Measurements from ENCODE around the gene BCAS3.

The BCAS3 gene

GRCh38 chr17:61155590-61156237 lies 478.1 kb downstream of the BCAS3 start:
- TF ChIP-seq TOX (CRISPR knock-in tag; IDR thresholded peaks at IDR 0.05; ENCODE audit: borderline replicate concordance) (no peak), TSHZ2 (CRISPR knock-in tag; IDR thresholded peaks at IDR 0.05) (peak; percentile 76; the same call in 1 of the 2 replicates), CSRNP3 (CRISPR knock-in tag; IDR thresholded peaks at IDR 0.05) (no peak), SNAI2 (CRISPR knock-in tag; IDR thresholded peaks at IDR 0.05) (peak; percentile 50; the same call in 1 of the 2 replicates), BACH2 (CRISPR knock-in tag; IDR thresholded peaks at IDR 0.05; ENCODE audit: borderline replicate concordance) (0 out of 2 replicates have a peak, but pooled peaks have one; percentile 6), ZNF8 (CRISPR knock-in tag; IDR thresholded peaks at IDR 0.05) (no peak), ZFP3 (CRISPR knock-in tag; IDR thresholded peaks at IDR 0.05) (peak; percentile 71; the same call in 1 of the 2 replicates), PATZ1 (CRISPR knock-in tag; IDR thresholded peaks at IDR 0.05; ENCODE audit: borderline replicate concordance) (no peak), RARB (CRISPR knock-in tag; IDR thresholded peaks at IDR 0.05) (no peak), TCF4 (CRISPR knock-in tag; IDR thresholded peaks at IDR 0.05; ENCODE audit: borderline replicate concordance) (peak; percentile 71; the same call in 1 of the 2 replicates), ZNF70 (CRISPR knock-in tag; IDR thresholded peaks at IDR 0.05) (peak; percentile 52; the same call in 1 of the 2 replicates), ESRRG (CRISPR knock-in tag; IDR thresholded peaks at IDR 0.05) (no peak), ZFP30 (CRISPR knock-in tag; IDR thresholded peaks at IDR 0.05) (no peak), OSR1 (CRISPR knock-in tag; IDR thresholded peaks at IDR 0.05) (no peak), ZNF565 (CRISPR knock-in tag; conservative IDR thresholded peaks at IDR 0.05; ENCODE audit: low read depth) (no peak), PPARA (CRISPR knock-in tag; IDR thresholded peaks at IDR 0.05; ENCODE audit: borderline replicate concordance) (no peak), ISL1 (CRISPR knock-in tag; IDR thresholded peaks at IDR 0.05) (peak; percentile 91), POU6F1 (CRISPR knock-in tag; IDR thresholded peaks at IDR 0.05; ENCODE audit: borderline replicate concordance, low read depth) (peak; percentile 78; the same call in 1 of the 2 replicates), CSDC2 (CRISPR knock-in tag; IDR thresholded peaks at IDR 0.05) (peak; percentile 91; the same call in 1 of the 2 replicates), ARNTL (CRISPR knock-in tag; IDR thresholded peaks at IDR 0.05; ENCODE audit: borderline replicate concordance, low read depth) (no peak), CREB5 (CRISPR knock-in tag; IDR thresholded peaks at IDR 0.05; ENCODE audit: low read depth) (peak; percentile 77), GLIS3 (CRISPR knock-in tag; IDR thresholded peaks at IDR 0.05) (0 out of 2 replicates have a peak, but pooled peaks have one; percentile 39), ZC3H10 (CRISPR knock-in tag; IDR thresholded peaks at IDR 0.05) (peak; percentile 53; the same call in 1 of the 2 replicates)
- peak; percentile 59 for ATAC-seq
